ENCODE results near the gene FANCG.

Gene FANCG

DNA sequence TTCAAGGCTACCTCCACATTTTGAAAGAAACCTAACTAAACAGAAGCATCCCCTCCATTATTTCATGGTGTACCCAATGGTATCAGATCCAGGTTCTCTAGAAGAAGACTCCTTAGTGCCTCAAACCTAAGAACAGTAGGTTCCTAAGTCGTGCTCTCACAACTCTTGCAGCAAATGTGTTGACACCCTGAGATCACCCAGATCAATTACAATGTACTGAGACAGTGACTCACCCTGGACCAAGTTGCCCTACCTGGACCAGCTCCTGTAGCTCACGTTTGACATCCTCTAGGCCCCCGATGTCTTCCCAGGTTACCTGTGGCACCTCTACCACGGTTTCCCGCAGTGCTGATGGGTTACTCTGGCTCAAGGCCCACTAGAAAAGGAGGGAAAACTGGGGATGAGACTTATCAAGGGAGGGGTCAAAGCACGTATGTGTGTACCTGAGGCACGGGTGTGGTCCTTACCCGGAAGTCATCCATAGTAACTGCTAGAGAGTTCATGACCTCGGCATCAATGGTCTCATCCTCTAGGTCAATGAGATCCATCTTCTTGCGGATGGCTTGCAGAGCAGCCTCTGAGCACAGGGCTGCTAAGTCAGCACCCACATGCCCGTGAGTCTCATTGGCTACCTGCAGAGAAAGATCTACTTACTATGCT, 19.1 kb downstream of the FANCG start:
- DNase-seq (ENCODE audit: low spot score): no peak

DNA sequence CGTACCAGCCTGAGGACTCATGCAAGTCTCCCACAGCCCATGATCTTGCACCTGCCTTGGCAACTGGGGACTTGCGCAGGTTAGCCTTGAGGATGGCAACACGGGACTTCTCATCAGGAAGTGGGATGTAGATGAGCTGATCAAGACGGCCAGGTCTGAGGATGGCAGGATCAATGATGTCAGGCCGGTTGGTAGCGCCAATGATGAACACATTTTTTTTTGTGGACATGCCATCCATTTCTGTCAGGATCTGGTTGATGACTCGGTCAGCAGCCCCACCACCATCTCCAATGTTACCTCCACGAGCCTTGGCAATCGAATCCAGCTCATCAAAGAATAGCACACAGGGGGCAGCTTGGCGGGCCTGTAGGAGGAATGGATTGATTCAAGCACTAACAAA, 20.3 kb downstream of the FANCG start:
- DNase-seq (ENCODE audit: low spot score): no peak

DNA sequence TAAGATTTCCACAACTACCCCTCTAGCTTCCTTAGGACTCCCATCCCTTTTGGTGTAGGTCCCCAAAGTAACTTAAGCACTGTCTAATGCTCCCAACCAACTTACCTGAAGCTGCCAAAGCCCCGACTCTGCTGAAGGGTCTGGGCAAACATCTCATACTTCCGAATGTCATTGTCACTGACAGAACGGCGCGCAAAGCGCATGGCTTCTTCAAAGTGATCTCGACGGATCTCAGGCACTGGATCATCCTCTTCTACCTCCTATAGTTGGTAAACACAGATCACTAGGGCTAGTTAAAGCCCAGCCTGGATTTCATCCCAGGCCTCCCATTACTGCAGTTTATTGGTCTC, 22.5 kb downstream of the FANCG start:
- no peak for DNase-seq (ENCODE audit: low spot score)

DNA sequence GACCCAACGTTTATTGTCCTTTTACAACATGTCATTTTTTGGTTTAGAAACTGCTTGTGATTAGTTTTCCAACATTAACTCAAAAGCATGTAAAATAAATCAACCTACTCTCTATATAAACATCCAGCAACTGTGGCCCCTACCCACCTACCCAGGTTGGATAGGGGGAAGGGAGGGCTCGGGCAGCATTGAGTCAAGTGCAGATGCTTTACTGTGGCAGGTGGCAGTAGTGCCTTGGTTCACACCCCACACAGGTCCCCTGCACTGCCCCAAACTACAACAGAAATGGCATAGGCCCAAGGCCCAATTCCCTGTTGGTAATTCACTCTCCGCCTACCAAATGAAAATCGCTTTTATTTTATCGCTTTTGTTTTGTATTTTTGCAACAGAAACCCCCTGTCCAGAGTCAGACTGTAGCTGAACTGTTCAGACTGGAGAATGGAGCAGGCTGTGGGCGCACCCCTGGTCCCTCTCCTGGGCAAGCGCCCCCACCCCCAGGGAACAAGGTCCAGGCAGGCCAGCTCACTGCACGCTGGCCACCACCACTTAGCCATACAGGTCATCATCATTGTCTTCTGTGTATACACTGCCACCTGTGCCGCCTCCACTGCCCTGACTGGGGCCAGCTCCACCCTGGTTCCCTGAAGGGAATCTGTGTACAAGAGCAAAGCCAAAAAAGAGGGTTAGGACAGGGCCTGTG, 23.0 kb downstream of the FANCG start:
- DNase-seq (ENCODE audit: low spot score): no peak

DNA sequence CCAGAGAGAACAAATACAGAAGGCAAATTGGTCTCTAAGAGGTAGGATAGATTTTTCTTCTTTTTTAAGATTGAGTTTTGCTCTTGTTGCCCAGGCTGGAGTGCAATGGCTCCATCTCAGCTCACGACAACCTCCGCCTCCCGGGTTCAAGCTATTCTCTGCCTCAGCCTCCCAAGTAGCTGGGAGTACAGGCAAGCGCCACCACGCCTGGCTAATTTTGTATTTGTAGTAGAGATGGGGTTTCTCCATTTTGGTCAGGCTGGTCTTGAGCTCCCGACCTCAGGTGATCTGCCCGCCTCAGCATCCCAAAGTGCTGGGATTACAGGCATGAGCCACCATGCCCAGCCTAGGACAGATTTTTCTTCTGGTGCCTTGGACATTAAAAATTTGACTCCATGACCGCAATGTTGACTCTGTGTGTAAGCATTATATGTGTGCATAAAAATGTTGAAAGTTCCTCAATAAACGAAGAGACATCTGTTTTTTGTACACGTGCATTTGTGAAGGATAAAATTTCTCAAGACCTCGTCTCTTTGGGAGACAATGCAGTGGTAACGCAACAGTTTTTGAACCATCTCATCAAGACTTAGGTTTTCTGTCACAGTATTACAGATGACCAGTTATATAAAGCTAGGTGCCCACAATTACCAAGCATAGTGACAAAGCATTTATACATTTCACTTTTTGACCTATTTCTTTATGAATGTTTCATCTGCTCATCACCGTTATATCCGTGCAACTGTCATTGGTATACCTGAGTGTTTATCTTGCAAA, 24.7 kb downstream of the FANCG start:
- DNase-seq (ENCODE audit: low spot score): no peak

DNA sequence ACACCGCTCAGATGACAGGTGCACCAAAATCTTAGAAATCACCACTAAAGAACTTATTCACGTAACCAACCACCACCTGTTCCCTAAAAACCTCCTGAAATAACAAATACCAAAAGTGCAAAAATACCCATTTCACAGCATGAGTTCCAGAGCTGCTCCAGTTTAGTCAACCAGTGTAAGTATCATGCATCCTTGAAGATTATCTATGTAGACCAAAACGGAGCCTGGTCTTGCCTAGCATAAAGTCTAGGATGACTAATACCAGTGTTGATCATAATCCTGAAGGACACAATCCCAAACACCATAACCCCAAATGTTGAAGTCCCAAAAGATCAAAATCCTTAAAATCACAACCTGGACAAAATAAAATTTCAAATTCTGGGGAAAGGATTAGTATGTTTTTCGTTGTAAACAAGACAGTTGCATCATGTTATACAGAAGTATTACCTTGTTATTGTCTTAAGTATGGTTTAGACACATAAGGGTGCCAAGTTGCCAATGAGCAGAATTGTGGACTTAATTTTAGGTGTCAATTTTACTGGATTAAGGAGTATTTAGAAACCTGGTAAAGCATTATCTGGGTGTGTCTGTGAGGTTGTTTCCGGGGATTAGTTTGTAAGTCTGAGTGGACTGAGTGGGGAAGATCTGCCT, 25.4 kb downstream of the FANCG start:
- DNase-seq (ENCODE audit: low spot score): no peak

GRCh38 chr9:35051069-35051967, 28.4 kb downstream of the FANCG start:
- peak; percentile 52 for DNase-seq (ENCODE audit: low spot score)

DNA sequence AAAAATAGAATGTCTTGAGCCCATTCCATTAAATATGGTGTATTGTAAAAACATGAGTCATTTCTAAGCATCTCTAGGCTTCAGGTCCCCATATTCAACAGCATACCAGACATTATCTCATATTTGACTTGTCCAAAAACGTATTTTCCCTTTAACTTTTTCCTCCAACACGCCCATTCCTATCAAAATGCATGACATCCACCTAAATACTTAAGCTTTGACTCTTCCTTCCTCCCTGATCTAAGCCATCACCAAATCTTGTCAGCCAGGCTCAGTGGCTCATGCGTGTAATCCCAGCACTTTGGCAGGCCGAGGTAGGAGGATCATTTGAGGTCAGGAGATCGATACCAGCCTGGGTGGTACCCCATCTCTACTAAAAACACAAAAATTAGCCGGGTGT, 31.2 kb downstream of the FANCG start:
- DNase-seq (ENCODE audit: low spot score): no peak

DNA sequence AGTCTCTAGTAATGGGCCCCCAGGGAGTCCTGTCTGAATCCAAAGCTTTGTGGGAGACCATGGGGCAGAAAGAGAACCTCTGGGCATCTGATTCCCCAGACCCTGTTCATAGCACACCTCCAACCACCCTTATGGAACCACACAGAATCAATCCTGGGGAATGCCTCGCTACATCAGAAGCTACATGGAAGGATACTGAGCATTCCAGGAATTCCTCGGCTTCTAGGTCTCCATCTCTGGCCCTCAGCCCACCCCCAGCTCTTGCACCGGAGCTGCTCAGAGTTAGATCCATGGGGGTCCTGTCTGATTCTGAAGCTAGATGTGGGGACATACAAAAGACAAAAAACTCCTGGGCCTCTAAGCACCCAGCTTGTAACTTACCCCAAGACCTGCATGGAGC, 35.7 kb downstream of the FANCG start:
- no peak for DNase-seq (ENCODE audit: low spot score)

DNA sequence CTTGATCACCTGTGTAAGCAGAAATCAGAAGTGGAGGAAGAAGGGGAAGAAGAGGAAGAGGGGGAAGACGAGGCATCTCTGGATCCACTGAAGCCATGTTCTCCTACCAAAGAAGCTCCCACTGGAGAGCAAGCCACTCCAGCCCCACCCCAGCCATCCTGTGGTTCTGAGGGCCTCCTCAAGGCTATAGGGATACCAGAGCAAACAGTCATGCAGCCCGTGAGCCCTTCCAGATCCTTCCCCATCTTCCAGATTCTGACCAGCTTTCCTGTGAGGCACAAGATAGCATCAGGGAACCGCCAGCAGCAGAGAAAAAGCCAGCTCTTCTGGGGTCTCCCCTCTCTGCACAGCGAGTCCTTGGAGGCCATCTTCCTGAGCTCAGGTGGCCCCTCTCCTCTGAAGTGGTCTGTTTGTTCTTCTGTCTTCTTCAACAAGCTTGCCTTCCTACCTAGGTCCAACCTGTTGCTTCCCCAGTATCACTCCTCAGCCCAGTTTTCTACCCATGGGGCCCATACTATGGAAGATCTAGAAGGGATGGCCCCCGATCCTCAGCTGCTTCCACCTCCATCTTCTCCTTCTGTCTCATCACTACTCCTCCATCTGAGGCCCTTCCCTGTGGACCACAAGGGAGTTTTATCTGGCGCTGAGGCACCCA, 36.7 kb downstream of the FANCG start:
- no peak for DNase-seq (ENCODE audit: low spot score)

DNA sequence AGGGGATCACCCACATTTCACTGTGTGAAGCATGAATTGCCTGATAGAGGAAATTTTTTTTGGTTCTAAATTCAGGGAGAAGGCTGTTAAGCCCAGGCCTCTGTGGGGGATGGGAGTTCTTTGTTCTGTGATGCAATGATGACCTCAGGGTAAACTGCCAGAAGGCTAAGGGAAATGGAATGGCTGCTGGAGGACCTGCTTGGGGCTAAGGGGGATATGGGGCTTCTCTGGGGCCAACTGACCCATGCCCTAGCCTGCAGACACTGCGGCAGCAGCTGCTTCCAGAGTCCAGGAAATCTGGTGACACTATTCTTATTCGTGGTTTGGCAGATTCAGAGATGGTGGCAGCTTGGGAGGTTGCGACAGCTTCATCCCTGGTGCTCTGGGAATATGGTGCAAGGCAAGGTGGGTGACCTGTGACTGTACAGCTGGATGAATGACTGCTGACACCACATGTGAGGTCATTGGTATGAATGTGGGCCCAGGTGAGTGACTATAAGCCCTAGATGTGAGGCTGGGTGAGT, 37.6 kb downstream of the FANCG start:
- DNase-seq (ENCODE audit: low spot score): no peak

- peak; percentile 21 for DNase-seq (ENCODE audit: low spot score)
Observed at GRCh38 chr9:35035851-35036701, 43.7 kb downstream of the FANCG start.

DNA sequence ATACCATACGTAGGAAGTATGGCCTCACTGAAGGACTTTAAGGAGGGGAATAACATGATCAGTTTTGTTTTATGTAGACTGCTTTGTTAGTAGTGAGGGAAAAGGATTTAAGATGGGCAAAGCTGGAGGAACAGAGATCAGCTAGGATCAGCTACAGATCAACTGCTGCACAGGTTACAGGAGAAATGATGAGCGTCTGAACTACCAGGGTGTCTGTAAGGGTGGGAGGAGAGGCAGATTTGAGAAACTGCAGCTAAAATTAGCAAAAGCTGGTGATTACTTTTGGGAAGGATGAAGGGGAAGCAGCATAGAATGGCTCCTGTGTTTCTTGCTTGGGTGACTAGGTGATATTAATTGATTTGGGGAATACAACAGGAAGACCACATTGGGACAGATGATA, 46.6 kb downstream of the FANCG start:
- no peak for DNase-seq (ENCODE audit: low spot score)

- no peak for DNase-seq (ENCODE audit: low spot score)
Observed at GRCh38 chr9:35029852-35030251, 49.9 kb downstream of the FANCG start.

GRCh38 chr9:35029241-35029640, 50.5 kb downstream of the FANCG start:
- no peak for DNase-seq (ENCODE audit: low spot score)

- DNase-seq (ENCODE audit: low spot score): no peak
Observed at GRCh38 chr9:35028341-35028740, 51.4 kb downstream of the FANCG start.

- no peak for DNase-seq (ENCODE audit: low spot score)
Observed at GRCh38 chr9:35027860-35028259, 51.9 kb downstream of the FANCG start.

DNA sequence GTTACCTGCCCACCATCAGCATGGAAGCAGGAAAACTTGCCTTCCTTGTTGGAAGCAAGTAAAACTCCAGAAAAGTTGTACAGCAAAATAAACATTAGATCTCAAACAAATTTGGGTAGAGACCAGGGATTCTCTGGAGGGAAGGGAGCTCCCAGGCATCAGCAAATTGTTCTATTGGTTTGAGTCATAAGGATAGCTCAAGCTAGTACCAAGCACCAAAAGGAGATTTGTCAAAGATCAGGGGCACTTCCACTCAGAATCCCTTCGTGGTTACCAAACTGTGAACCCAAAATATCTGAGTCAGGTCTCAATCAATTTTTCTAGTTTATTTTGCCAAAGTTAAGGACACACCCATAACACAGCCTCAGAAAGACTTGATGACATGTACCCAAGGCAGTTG, 52.4 kb downstream of the FANCG start:
- DNase-seq (ENCODE audit: low spot score): no peak

GRCh38 chr9:35026671-35027070, 53.1 kb downstream of the FANCG start:
- no peak for DNase-seq (ENCODE audit: low spot score)

All from kidney capillary endothelial cell (primary cell).